ENCODE results near the gene U2AF1.
"Not testable (repeated sequence)": the region's sequence is repeated elsewhere in the genome, so short reads cannot be mapped to it uniquely, and the experiment has no call there.

U2AF1 gene, protein sequence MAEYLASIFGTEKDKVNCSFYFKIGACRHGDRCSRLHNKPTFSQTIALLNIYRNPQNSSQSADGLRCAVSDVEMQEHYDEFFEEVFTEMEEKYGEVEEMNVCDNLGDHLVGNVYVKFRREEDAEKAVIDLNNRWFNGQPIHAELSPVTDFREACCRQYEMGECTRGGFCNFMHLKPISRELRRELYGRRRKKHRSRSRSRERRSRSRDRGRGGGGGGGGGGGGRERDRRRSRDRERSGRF

DNA sequence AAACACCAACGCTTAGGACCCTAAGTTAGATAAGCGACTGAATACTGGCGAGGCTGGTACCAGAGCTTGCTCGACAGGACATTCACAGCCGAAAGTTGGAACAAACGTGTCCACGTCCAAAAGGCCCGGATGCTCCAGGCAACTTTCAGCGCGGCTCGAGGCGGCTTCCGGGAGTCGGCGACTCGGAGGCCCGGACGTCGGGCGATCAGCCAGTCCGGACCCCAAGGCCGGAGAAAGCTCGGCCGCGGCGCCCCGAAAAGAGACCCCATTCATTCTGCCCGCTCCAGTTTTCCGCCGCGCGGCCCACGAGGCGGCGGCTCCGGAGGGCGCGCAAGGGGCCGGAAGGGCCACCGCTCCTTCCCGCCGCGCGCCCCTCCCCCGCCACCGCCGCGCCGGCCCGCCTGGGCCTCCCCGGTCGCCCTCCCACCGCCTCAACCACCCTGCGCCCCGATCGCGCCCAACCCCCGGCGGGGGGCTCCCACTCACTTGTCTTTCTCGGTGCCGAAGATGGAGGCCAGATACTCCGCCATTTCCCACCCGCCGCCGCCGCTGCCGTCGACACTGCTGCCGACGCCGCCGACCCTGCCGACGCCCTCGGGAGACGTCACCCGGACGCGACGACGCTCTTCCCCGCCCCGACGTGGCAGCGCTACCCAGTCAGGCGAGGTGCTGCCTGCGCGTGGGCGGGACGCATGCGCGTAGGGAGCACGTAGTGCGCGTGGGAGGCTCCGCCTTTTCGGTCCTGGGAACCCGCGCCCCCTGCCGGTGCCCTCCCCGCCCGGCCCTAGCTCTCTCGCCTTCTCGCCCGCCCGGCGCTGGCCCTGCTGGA lies at the start of gene U2AF1:
Gene U2AF1, minus strand, starts transcription at position 606 of the 829 bp plus-strand sequence. Its CDS starts 76 bp downstream, at position 530.
- DNase-seq, result not testable (repeated sequence)

DNA sequence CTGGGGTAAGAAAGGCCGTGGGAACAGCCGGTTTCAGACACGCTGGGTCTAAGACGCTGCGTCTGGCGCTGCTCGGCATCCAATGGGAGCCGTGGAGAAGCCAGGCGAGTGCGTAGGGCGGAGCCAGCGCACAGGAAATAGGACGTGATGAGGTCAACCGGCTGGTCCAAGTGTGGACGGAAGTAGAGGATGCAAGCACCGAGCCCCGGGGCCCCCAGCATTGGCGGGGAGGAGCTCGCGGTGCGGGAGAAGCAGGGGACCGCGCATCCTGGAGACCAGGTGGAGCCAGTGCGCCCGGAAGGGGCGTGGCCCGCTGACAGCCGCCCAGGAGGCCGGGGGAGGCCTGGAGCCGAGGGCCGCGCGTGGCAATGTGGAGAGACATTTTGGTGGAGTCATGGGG lies 46.2 kb upstream of the U2AF1 start:
- not testable (repeated sequence) for DNase-seq

DNA sequence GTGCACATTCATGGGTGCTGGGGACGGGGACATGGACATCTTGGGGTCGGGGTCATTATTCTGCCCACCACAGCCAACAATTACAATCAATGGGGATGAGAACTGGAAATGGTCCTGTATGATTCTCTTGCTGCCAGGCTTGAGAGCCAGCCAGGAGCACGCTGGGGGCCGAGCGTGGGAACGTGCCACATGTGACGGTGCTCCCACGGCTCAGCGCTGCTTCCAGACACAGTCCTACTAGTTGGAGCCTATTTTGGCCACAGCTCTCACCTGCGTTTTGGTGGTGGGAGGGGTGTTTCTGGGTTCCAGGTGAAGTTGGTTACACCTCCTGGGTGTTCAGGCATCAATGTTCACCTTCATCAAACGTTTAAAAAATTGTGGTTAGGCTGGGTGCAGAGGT lies 42.0 kb upstream of the U2AF1 start:
- DNase-seq, result not testable (repeated sequence)

DNA sequence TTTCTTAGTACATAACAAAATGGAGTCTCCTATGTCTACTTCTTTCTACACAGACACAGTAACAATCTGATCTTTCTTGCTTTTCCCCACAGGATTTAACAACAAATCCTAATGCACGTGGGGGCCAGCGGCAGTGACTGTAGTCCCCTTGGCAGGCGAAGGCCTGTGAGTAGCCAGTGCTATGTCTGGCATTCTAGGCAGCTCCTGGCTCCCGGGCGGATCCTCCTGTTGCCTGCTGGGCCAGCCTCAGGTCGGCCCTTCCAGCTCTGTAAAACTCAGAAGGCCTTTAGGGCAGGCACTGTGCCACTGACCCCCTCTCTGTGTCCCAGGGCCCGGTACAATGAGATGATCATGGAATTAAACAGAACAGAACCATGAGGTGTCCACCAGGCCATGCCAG lies 40.6 kb upstream of the U2AF1 start:
- not testable (repeated sequence) for DNase-seq

DNA sequence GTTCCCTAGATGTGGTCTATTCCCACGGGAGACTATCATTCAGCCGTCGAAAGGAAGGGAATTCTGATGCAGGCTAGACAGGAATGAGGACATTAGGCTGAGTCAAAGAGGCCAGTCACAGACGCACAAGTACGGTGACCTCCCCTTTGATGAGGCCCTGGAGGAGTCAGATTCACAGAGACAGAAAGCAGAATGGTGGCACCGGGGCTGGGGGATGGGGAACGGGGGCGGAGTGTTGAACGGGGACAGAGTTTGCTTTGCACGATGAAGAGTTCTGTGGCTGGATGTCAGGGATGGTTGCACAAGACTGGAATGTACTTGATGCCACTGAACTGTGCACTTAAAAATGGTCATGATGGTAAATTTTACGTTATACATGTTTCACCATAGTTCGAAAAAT lies 39.3 kb upstream of the U2AF1 start:
- DNase-seq, result not testable (repeated sequence)

DNA sequence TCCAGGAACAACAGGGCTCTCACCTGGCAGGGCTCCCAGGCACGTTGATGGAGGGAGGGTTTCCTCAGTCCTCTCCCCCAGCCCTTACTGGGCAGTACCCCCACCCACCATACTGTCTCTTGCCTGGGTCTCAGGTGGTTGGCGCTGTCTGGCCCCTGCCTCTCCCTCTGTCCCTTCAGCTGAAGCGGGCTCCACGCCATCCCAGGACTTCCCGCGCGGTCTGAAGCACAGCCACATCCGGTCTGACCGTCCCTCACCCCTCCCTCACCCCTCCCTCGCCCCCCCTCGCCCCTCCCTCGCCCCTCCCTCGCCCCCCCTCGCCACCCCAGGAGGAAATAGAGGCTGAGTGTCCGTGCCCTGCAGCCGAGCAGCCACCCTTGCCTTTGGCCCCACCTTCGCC lies 34.0 kb upstream of the U2AF1 start:
- DNase-seq, result not testable (repeated sequence)

DNA sequence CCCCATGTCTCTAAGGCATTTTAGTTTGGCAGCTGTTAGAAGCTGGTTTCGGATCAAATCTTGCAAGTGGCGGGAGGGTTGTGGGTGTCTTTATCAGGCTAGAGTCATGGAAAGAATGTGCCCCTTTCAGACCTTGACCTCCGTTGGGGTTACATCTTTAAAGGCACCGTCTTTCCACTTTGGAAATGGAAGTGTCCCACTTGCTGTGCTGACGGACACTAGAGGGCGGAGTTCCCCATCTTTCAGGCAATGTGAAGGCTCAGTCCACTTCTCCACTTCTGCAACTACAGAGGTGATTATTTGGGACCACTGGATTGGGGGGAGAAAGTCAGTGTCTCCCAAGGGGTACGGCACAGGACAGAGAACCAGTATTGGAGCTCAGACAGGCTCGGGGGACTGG lies 31.6 kb upstream of the U2AF1 start:
- DNase-seq, result not testable (repeated sequence)

DNA sequence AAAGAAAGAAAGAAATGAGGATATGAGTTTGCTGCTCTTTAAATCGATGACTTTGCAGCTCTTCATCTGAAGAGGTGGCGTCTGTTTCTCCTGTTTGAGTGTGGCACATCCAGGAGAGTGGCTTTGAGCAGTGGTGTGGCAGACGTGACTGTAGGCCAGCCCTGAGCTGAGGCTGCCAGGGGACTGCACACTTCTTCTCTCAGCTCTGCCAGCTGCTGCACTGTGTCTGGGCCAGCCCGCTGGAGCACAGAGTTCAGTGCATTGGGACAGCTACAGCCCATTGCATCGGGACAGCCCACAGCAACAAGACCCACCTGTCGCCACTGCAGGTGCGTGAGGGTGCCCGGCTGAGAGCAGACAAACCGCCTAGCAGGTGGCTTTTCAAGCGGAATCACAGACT lies 27.1 kb upstream of the U2AF1 start:
- DNase-seq, result not testable (repeated sequence)

GRCh38 chr21:43130094-43130493 lies 22.7 kb upstream of the U2AF1 start:
- DNase-seq, result not testable (repeated sequence)

DNA sequence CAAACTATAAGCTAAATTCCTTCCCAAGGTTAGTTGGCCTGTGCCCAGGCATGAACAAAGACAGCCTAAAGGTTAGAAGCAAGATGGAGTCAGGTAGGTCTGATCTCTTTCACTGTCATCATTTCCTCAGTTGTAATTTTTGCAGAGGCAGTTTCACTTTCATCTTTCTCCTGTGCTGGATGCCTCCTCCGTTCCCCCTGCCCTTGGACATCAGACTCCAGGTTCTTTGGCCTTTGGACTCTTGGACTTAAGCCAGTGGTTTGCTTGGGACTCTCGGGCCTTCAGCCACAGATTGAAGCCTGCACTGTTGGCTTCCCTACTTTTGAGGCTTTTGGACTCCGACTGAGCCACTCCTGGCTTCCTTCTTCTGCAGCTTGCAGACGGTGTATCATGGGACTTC lies 8.6 kb upstream of the U2AF1 start:
- not testable (repeated sequence) for DNase-seq

DNA sequence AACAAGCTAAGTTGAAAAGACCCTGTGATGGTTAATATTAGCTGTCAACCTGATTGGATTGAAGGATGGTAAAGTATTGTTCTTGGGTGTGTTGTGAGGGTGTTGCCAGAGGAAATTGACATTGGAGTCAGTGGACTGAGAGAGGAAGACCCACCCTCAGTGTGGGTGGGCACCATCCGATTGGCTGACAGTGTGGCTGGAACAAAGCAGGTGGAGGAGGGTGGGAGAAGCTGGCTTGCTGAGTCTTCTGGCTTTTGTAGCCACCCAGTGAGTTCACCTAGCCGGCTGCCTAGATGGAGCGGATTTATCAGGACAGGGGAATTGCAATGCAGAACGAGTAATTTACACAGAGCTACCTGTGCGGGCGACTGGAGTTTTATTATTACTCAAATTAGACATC lies 7.1 kb upstream of the U2AF1 start:
- DNase-seq, result not testable (repeated sequence)

- DNase-seq, result not testable (repeated sequence)
These were observed 1.6 kb upstream of the U2AF1 start for GRCh38 chr21:43109006-43109405.

DNA sequence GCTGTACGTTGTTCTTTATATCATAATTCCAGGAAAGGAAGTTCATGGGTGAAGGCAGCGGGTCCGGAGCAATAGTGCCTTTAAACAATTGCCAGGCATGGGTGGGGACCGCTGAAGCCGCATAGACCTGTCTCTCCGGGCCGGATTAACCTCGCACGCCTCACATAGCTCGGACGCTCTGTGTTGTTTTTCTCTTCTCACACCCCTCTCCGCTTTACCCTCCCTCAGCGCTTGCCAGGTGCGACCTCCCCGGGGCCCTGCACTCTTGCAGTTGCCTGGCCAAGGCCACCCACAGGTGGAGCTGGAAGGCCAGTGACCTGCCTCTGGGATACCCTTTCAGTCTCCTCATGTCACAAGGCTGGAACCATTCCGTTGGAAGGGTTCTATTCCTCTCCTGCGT lies 807 bp upstream of the U2AF1 start:
- not testable (repeated sequence) for DNase-seq

DNA sequence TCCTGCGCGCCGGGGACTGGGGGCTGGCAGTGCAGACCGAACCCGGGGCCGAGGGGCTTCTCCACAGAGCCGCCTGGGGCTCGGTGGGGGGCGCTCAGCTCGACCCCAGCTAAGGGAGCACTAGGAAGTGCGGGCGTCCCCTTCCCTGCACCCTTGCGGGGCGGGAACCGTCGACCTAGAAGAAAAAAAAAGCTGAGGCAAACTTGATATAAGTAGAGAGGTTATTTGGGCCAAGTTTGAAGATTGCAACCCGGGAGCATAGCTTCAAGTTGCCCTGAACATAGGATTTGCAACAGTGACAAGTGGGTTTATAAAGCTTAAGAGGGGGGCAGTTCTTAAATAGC lies 396 bp upstream of the U2AF1 start:
- not testable (repeated sequence) for DNase-seq

DNA sequence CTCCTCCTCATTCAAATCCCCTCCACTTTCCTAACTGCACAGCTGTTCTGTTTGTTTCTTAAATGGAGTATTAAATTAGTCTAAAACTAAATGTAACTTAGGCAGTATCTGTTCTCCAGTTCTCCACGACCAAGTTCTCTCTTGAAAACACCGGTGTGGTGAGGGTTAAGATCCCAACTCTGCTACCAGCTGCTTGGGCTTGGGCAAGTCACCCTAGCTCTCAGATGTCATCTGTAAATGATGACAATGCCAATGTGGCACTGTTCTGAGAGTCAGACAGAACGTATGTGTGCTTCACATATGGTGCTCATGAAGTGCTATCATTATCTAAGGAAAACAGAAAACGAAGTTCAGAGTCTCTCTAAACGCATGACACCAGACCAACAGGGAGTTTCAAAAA lies 2.7 kb downstream of the U2AF1 start:
- DNase-seq, result not testable (repeated sequence)

GRCh38 chr21:43102281-43102680 lies 5.1 kb downstream of the U2AF1 start:
- DNase-seq, result not testable (repeated sequence)

DNA sequence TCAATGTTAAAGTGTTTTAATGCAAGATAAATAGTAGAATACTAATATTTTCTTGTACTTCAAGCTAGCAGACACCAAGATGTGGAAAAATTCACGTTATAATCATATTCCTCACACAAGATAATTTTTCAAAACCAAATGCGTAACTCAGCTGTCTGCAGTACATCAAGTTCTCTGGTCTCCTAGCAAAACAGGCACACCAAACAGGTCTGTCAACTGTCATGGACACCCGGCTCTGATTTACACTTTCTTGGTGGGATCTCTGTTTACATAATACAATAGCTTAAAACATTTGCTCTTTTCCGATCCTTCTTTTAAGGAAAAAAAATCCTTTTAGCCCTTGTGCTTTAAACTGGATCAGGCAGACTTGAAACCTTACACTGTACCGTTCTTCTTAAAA lies 5.7 kb downstream of the U2AF1 start:
- not testable (repeated sequence) for DNase-seq

- DNase-seq, result not testable (repeated sequence)
These were observed 6.4 kb downstream of the U2AF1 start for GRCh38 chr21:43101000-43101399.

DNA sequence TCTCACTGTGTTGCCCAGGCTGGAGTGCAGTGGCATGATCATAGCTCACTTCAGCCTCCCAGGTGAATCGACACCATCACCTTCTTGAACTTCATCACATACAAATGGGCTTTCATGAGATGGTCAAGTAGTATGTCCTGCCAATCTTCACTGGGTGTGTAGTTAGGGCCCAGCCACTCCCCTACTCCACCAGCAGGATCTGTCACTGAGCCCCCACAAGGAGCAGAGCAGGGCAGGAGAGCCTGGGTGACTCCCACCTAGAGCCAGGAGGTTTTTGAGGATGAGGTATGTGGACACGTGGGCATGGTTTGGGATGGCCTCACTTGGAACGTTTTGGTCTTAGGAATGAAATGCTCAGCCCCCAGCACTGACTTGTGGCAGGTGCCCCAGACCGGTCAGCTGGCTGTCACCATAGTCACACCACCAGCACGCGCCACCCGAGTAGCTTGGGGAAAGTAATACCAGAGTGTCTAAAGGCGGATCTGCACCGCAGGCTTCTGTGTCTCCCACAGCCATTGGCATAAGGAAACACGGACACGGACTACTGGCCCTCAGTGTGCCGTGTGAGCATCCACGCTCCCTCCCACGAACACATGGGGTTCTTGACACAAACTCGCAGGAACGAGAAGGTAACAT lies 15.3 kb downstream of the U2AF1 start:
- not testable (repeated sequence) for DNase-seq

DNA sequence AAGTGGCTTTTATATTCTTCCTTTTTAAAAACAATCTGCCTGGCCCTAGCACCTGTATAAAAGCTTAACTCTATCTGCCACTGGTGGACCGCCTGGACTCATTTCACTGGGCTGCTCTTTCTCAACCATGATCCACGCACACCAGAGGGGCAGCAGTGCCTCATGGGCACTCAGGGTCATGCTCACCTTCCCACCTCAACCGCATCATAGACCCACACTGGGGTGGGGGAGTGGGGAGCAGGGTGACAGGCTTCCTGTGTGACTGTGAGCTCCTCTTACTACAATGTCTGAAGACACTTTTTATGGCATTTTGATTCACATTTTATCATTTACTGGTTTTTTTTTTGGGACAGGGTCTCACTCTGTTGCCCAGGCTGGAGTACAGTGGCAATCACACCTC lies 16.4 kb downstream of the U2AF1 start:
- DNase-seq, result not testable (repeated sequence)

DNA sequence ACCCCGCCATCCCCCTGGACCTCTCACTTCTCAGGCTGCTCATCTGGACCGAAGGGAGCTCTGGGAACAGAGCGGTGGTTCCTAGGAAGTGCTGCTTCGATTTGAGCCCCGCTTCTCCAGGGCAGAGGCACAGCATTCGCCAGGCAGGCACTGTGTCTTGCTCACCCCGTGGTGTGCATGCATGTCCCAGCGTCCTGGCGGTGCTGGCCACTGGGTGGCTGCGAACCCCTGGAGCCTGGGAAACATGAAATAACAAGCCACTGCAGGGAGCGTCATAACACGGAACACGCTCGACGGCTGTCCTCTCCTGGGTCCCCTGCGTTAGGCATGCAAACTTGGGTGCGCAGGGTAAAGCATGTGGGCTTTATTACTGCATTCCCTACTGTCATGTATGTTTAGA lies 17.9 kb downstream of the U2AF1 start:
- not testable (repeated sequence) for DNase-seq

- not testable (repeated sequence) for DNase-seq
These were observed 24.6 kb downstream of the U2AF1 start for GRCh38 chr21:43082587-43083300.

DNA sequence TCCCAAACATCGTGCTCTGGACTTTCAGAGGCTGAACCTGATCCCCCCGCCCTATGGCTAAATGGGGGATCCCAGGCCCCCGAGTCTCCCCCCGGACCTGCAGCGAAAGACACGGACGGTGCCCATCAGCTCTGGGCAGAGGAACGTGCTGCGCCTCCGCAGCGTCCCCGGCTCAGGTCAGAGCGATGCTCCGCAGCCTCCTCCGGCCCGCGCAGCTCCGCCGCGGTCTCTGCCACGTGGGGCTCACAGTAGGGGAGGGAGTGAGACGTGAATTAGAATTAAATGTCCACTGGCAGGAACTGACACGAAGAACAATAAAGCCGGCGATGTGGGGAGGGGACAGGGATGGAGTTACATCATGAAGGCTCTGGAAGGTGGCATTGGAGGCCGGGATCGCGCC lies 30.7 kb downstream of the U2AF1 start:
- not testable (repeated sequence) for DNase-seq
